Gastrocnemius medialis (tissue), 4 donors: ENCODE data around the gene EPB41L5. TPM values are rescaled to one million over a fixed set of nuclear protein-coding genes. Genes with fewer than 3 reads are reported as not detected.
A peak's percentile ranks its signal among the peaks of the same experiment; 100 is the strongest.

Experiments
- ATAC-seq, 2 donors: fragments of 150-250 bp; one replicate each; pipeline ENCODE4 v1.9.1; 2016
- DNase-seq, 2 donors: peaks; one replicate each; pipeline ENCODE4 v3.0.0-alpha.2; 2019
- H3K27ac ChIP-seq, 4 donors: fragments of 200-600 bp; sonication (generic); 1 replicate in 1 of 4; 2 replicates in 3 of 4; pipeline ENCODE4 v1.5.1; 2016 to 2018; ENCODE audit warnings: mild to moderate bottlenecking in 2 of 4, moderate library complexity in 1 of 4
- H3K27me3 ChIP-seq, 3 donors: fragments of 200-600 bp; sonication (generic) in 2 of 3; 1 replicate in 1 of 3; 2 replicates in 2 of 3; pipeline versions ENCODE4 v1.5.1 to v1.6.0; 2016 to 2019; ENCODE audit warnings: mild to moderate bottlenecking in 1 of 3, moderate library complexity in 1 of 3
- H3K36me3 ChIP-seq, 2 donors: fragments of 200-600 bp; sonication (generic) in 1 of 2; one replicate each; pipeline ENCODE4 v1.5.1; 2017 to 2018
- H3K4me1 ChIP-seq, 2 donors: fragments of 200-600 bp; sonication (generic) in 1 of 2; one replicate each; pipeline ENCODE4 v1.5.1; 2016 to 2017; ENCODE audit warnings: mild to moderate bottlenecking in 2 of 2
- H3K4me3 ChIP-seq, 4 donors: fragments of 200-600 bp; sonication (generic) in 3 of 4; 1 replicate in 1 of 4; 2 replicates in 3 of 4; pipeline ENCODE4 v1.5.1; 2016 to 2019; ENCODE audit warnings: mild to moderate bottlenecking in 2 of 4
- H3K9me3 ChIP-seq, 3 donors: fragments of 200-600 bp; sonication (generic) in 2 of 3; 1 replicate in 1 of 3; 2 replicates in 2 of 3; pipeline ENCODE4 v1.5.1; 2016 to 2019
- POLR2A ChIP-seq, 2 donors: fragments of 450-650 bp; IDR thresholded peaks; one replicate each; pipeline ENCODE4 v1.6.1; 2017; ENCODE audit warnings: antibody characterized with exemption in 2 of 2, mild to moderate bottlenecking in 2 of 2, moderate library complexity in 2 of 2
- in situ Hi-C, 4 donors: fragments of 200-750 bp; cut with MboI; loops; one replicate each; pipeline versions ENCODE4 v1.15.0 to v1.8.0; 2017; ENCODE audit warnings: low sequenced_read_pairs in 4 of 4
- intact Hi-C: fragments of 100-400 bp; cut with DNase I; formaldehyde crosslinking; loops from one replicate; pipeline ENCODE4 v1.15.1; 2023; ENCODE audit warnings: low total_unique reads
- total RNA-seq, 4 donors: library from RNA; depleted of rRNA; stranded (reverse); fragments of >200 nt; gene quantifications; one replicate each; pipeline versions ENCODE4 v1.1.0 to v1.2.3, GENCODE V29; 2016
- TF ChIP-seq, protein P1 (sequence below), 5 experiments: fragments of 450-650 bp in 3 of 5; fragments of 200-600 bp in 2 of 5; sonication (generic) in 2 of 5; IDR thresholded peaks in 4 of 5; conservative IDR thresholded peaks in 1 of 5; 1 replicate in 4 of 5; 2 replicates in 1 of 5; pipeline ENCODE4 v1.5.1; 2016 to 2019; ENCODE audit warnings: antibody characterized with exemption in 5 of 5, mild to moderate bottlenecking in 3 of 5, moderate library complexity in 3 of 5

The EPB41L5 gene
- total RNA-seq, 4 donors from 2014 or later, result 8.3 to 41.1 (median 12.7) TPM

DNA sequence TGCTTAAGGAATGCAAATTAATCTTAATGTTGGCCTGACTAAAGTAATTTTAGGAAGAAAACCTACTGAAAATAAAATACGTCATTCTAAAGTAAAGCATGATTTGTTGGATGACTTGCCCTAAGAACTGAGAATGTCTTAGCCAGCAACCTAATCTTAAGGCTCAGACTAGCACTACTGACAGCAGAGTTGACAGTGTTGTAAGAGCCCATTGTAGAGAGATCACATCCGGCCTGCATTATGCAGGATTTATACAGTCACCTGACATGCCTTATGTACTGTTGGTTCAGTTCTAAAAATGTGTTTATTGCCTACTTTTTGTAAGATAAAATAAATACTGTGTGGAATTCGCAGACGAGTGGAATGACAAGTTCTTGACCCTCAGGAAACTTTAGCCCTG is 128.0 kb downstream of the EPB41L5 start:
- TF ChIP-seq, protein P1, sequence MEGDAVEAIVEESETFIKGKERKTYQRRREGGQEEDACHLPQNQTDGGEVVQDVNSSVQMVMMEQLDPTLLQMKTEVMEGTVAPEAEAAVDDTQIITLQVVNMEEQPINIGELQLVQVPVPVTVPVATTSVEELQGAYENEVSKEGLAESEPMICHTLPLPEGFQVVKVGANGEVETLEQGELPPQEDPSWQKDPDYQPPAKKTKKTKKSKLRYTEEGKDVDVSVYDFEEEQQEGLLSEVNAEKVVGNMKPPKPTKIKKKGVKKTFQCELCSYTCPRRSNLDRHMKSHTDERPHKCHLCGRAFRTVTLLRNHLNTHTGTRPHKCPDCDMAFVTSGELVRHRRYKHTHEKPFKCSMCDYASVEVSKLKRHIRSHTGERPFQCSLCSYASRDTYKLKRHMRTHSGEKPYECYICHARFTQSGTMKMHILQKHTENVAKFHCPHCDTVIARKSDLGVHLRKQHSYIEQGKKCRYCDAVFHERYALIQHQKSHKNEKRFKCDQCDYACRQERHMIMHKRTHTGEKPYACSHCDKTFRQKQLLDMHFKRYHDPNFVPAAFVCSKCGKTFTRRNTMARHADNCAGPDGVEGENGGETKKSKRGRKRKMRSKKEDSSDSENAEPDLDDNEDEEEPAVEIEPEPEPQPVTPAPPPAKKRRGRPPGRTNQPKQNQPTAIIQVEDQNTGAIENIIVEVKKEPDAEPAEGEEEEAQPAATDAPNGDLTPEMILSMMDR (IDR thresholded peaks at IDR 0.05 in 4 of 5, conservative IDR thresholded peaks at IDR 0.05 in 1 of 5), result no peak
- no peak for TF ChIP-seq POLR2A (IDR thresholded peaks at IDR 0.05)
- Histone ChIP-seq H3K4me1 (peaks cover 4 to 5% of the 10 kb centered on the region in 2 donors), H3K27me3 (no peaks in the 10 kb centered on the region), H3K27ac (no peak overlapping the region), H3K9me3 (no peaks in the 10 kb centered on the region), H3K4me3 (no peak overlapping the region), H3K36me3 (peaks cover 0 to 4% of the 10 kb centered on the region in 2 donors)
- no peak for ATAC-seq
- intact Hi-C loops, result no loop called here
- DNase-seq, result no peak
- in situ Hi-C loops, result no loop called here

DNA sequence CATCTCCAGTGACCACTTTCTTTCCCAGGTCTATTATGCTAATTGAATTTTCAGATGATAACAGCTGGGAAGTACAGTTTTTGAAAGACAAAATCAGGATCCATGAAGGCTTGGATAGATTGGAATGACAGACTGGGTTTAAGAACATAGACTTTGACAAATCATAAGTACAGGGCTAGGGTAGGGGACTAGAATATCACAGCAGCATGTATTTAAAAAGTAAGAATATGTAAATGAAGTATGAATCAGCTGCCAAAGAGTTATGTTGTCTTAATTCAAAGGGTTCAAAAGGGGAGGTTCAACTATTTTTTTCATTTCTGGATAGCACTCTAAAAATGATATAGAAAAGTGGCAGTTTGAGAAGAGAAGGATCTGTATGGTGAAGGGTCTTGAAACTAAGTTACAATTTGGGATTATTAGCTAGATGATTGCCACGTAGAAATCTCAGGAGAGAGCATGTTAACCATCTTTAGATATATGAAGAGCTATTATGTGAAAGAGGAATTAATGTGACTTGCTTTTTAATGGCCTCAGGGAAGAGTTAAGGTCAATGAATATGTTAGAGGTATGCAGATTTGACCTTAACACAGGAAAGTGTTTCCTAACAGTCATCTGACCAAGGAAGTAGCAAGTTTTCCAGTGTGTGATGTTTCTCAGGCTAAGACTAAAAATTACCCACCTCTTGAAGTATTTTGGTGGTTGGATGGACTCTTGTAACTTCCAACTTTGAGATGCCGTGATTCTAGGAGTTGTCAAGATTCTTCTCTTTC is 128.6 kb downstream of the EPB41L5 start:
- TF ChIP-seq, protein P1 (IDR thresholded peaks at IDR 0.05 in 4 of 5, conservative IDR thresholded peaks at IDR 0.05 in 1 of 5), result no peak
- no peak for TF ChIP-seq POLR2A (IDR thresholded peaks at IDR 0.05)
- no peak for ATAC-seq

GRCh38 chr2:120142528-120143219 is 129.8 kb downstream of the EPB41L5 start:
- Histone ChIP-seq H3K36me3 (peaks cover 0 to 13% of the 10 kb centered on the region in 2 donors), H3K4me1 (peaks cover 4 to 5% of the 10 kb centered on the region in 2 donors), H3K9me3 (no peaks in the 10 kb centered on the region), H3K4me3 (no peak overlapping the region), H3K27ac (peak overlapping the region in 2 of 4 donors; percentile 14 to 21), H3K27me3 (no peaks in the 10 kb centered on the region)
- no peak for DNase-seq
- no peak for ATAC-seq
- in situ Hi-C loops, result no loop called here
- intact Hi-C loops, result no loop called here
- TF ChIP-seq POLR2A (IDR thresholded peaks at IDR 0.05), result no peak
- TF ChIP-seq, protein P1 (IDR thresholded peaks at IDR 0.05 in 4 of 5, conservative IDR thresholded peaks at IDR 0.05 in 1 of 5), result no peak

More for the DNA sequence above, 128.6 kb downstream of the EPB41L5 start:
- peaks cover 4 to 5% of the 10 kb centered on the region in 2 donors for H3K4me1 ChIP-seq
- intact Hi-C loops, result no loop called here
- in situ Hi-C loops, result no loop called here
- H3K4me3 ChIP-seq, result no peak overlapping the region
- no peaks in the 10 kb centered on the region for H3K9me3 ChIP-seq
- peaks cover 0 to 10% of the 10 kb centered on the region in 2 donors for H3K36me3 ChIP-seq
- no peak overlapping the region for H3K27ac ChIP-seq
- no peak for DNase-seq
- H3K27me3 ChIP-seq, result no peaks in the 10 kb centered on the region

GRCh38 chr2:120148229-120148628 is 135.4 kb downstream of the EPB41L5 start:
- Histone ChIP-seq H3K4me3 (no peak overlapping the region), H3K36me3 (peaks cover 0 to 21% of the 10 kb centered on the region in 2 donors), H3K27ac (no peak overlapping the region), H3K27me3 (no peaks in the 10 kb centered on the region), H3K9me3 (peaks cover 0 to 4% (median 0%) of the 10 kb centered on the region in 3 donors), H3K4me1 (no peaks in the 10 kb centered on the region)
- TF ChIP-seq POLR2A (IDR thresholded peaks at IDR 0.05), result no peak
- TF ChIP-seq, protein P1 (IDR thresholded peaks at IDR 0.05 in 4 of 5, conservative IDR thresholded peaks at IDR 0.05 in 1 of 5), result no peak
- DNase-seq (no peak), ATAC-seq (no peak)
- in situ Hi-C loops, result no loop called here
- intact Hi-C loops, result no loop called here
